Measurements from ENCODE around the gene DDIAS. TPM values are rescaled to one million over a fixed set of nuclear protein-coding genes. Genes with fewer than 3 reads are reported as not detected.
"Not testable (repeated sequence)": the region's sequence is repeated elsewhere in the genome, so short reads cannot be mapped to it uniquely, and the experiment has no call there.

The DDIAS gene
- total RNA-seq (7.8 TPM), polyA plus RNA-seq (0.84 TPM)

DNA sequence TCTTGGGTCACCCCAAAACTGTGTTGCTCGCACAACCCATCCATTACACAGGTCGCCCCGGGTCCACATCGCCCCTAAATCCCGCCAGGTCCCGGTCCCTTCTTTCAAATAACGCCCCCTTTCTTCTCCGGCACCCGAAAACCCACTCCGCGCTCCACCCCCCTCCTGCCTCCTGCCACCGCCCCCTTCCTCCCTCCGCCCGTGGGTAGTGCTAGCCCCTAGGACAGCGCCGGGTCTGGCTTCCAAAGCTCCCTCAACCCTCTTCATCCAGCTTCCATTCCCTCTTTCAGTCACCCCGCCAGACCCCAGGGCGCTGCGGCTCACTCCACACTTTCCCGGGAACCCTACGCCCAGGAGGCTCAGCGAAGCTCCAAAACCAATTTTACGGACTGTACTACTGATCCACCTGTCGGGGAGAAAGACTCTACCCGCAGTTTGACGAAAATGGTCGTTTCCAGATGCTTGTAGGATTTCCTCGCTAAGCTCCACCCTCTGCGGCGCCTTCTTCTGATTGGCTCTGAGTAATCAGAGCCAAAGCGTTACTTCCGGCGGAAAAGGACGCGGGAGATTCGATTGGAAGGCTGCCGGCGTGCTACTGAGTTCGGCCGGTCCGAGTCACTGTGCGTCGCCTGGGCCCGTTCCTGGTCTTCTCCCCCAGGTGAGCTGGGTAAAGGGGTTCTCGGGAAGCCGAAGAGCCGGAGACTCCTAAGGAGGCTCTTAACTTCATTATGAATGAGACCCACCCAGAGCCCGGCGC is at the start of gene DDIAS:
TSS of gene DDIAS (plus strand) at position 572 of the 757 bp plus-strand sequence. CDS start 13,003 bp downstream, outside the sequence.
- under 1% methylated on average over 49 of the region's 49 CpGs for WGBS
- H3K36me3 ChIP-seq (ENCODE audit: insufficient read depth) = no peaks in the 10 kb centered on the region
- H3K4me3 ChIP-seq (ENCODE audit: low read depth, low read length) = peak within 1 kb of the TSS; percentile 59
- peak; percentile 98 for DNase-seq (ENCODE audit: extremely low spot score)
- H3K4me1 ChIP-seq (ENCODE audit: insufficient read depth) = no peaks in the 10 kb centered on the region
- peak within 1 kb of the TSS; percentile 91 for H3K27ac ChIP-seq (ENCODE audit: low read depth)

DNA sequence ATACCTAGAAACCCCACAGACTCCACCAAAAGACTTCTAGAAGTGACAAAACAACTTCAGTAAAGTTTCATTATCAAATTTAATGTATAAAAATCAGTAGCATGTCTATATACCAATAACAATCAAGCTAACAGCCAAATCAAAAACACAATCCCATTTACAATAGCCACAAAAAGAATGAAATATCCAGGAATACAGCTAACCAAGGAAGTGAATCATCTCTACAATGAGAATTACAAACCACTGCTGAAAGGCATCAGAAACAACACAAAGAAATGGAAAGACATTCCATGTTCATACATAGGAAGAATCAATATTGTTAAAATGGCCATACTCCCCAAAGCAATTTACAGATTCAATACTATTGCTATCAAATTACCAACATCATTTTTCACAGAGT is 47.3 kb upstream of the DDIAS start:
- DNase-seq (ENCODE audit: extremely low spot score) = no peak
- Histone ChIP-seq H3K27ac (ENCODE audit: low read depth) (no peak overlapping the region), H3K36me3 (ENCODE audit: insufficient read depth) (no peaks in the 10 kb centered on the region), H3K4me1 (ENCODE audit: insufficient read depth) (no peaks in the 10 kb centered on the region), H3K4me3 (ENCODE audit: low read depth, low read length) (no peak overlapping the region)

GRCh38 chr11:82854916-82855315 is 46.6 kb upstream of the DDIAS start:
- not testable (repeated sequence) for DNase-seq (ENCODE audit: extremely low spot score); H3K4me3 ChIP-seq (ENCODE audit: low read depth, low read length); H3K36me3 ChIP-seq (ENCODE audit: insufficient read depth); H3K4me1 ChIP-seq (ENCODE audit: insufficient read depth); H3K27ac ChIP-seq (ENCODE audit: low read depth)
- 97% methylated on average over 1 of the region's 1 CpG for WGBS

GRCh38 chr11:82855616-82856015 is 45.9 kb upstream of the DDIAS start:
- no peak overlapping the region for H3K4me3 ChIP-seq (ENCODE audit: low read depth, low read length)
- WGBS = 96% methylated on average over 2 of the region's 2 CpGs
- no peak for DNase-seq (ENCODE audit: extremely low spot score)
- no peak overlapping the region for H3K27ac ChIP-seq (ENCODE audit: low read depth)
- H3K36me3 ChIP-seq (ENCODE audit: insufficient read depth) = no peaks in the 10 kb centered on the region
- no peaks in the 10 kb centered on the region for H3K4me1 ChIP-seq (ENCODE audit: insufficient read depth)

GRCh38 chr11:82857145-82857544 is 44.4 kb upstream of the DDIAS start:
- H3K36me3 ChIP-seq (ENCODE audit: insufficient read depth) = no peaks in the 10 kb centered on the region
- H3K4me3 ChIP-seq (ENCODE audit: low read depth, low read length) = no peak overlapping the region
- H3K27ac ChIP-seq (ENCODE audit: low read depth) = no peak overlapping the region
- WGBS = 99% methylated on average over 2 of the region's 2 CpGs
- no peak for DNase-seq (ENCODE audit: extremely low spot score)
- no peaks in the 10 kb centered on the region for H3K4me1 ChIP-seq (ENCODE audit: insufficient read depth)

- 79% methylated on average over 2 of the region's 2 CpGs for WGBS
- H3K4me3 ChIP-seq (ENCODE audit: low read depth, low read length) = no peak overlapping the region
- no peak for DNase-seq (ENCODE audit: extremely low spot score)
- no peaks in the 10 kb centered on the region for H3K36me3 ChIP-seq (ENCODE audit: insufficient read depth)
- no peak overlapping the region for H3K27ac ChIP-seq (ENCODE audit: low read depth)
- H3K4me1 ChIP-seq (ENCODE audit: insufficient read depth) = no peaks in the 10 kb centered on the region
These were observed 43.4 kb upstream of the DDIAS start for GRCh38 chr11:82858133-82858532.

- Histone ChIP-seq H3K36me3 (ENCODE audit: insufficient read depth) (no peaks in the 10 kb centered on the region), H3K4me1 (ENCODE audit: insufficient read depth) (no peaks in the 10 kb centered on the region), H3K27ac (ENCODE audit: low read depth) (no peak overlapping the region), H3K4me3 (ENCODE audit: low read depth, low read length) (no peak overlapping the region)
- no peak for DNase-seq (ENCODE audit: extremely low spot score)
- WGBS = 17% methylated on average over 1 of the region's 1 CpG
These were observed 42.9 kb upstream of the DDIAS start for GRCh38 chr11:82858556-82859091.

- Histone ChIP-seq H3K4me1 (ENCODE audit: insufficient read depth) (no peaks in the 10 kb centered on the region), H3K27ac (ENCODE audit: low read depth) (no peak overlapping the region), H3K4me3 (ENCODE audit: low read depth, low read length) (no peak overlapping the region), H3K36me3 (ENCODE audit: insufficient read depth) (no peaks in the 10 kb centered on the region)
- 90% methylated on average over 2 of the region's 2 CpGs for WGBS
- no peak for DNase-seq (ENCODE audit: extremely low spot score)
These were observed 41.8 kb upstream of the DDIAS start for GRCh38 chr11:82859750-82860149.

- 83% methylated on average over 2 of the region's 2 CpGs for WGBS
- Histone ChIP-seq H3K27ac (ENCODE audit: low read depth) (no peak overlapping the region), H3K4me3 (ENCODE audit: low read depth, low read length) (no peak overlapping the region), H3K4me1 (ENCODE audit: insufficient read depth) (no peaks in the 10 kb centered on the region), H3K36me3 (ENCODE audit: insufficient read depth) (no peaks in the 10 kb centered on the region)
- no peak for DNase-seq (ENCODE audit: extremely low spot score)
These were observed 39.2 kb upstream of the DDIAS start for GRCh38 chr11:82862379-82862778.

GRCh38 chr11:82863209-82863608 is 38.3 kb upstream of the DDIAS start:
- Histone ChIP-seq H3K4me3 (ENCODE audit: low read depth, low read length) (no peak overlapping the region), H3K36me3 (ENCODE audit: insufficient read depth) (no peaks in the 10 kb centered on the region), H3K4me1 (ENCODE audit: insufficient read depth) (no peaks in the 10 kb centered on the region), H3K27ac (ENCODE audit: low read depth) (no peak overlapping the region)
- DNase-seq (ENCODE audit: extremely low spot score) = no peak
- 90% methylated on average over 2 of the region's 2 CpGs for WGBS

DNA sequence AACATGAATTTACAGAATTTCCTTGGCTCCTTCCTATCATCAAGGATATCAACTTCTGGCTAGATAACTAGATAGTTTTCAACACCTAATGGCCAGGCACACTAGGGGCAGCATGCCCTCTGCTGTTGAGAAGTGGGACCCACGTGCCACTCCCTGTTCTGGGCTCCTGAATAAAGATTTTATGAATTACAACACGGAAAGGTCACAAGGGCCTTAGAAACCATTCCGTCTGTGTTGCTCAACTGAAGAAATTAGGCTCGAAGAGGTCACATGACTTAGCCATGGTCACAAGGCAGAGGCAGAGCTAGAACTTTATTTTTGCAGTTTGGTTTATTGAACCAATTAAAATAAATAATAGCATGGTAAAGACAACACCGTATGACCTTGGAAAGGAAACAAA is 37.3 kb upstream of the DDIAS start:
- Histone ChIP-seq H3K4me1 (ENCODE audit: insufficient read depth) (no peaks in the 10 kb centered on the region), H3K36me3 (ENCODE audit: insufficient read depth) (no peaks in the 10 kb centered on the region), H3K4me3 (ENCODE audit: low read depth, low read length) (no peak overlapping the region), H3K27ac (ENCODE audit: low read depth) (no peak overlapping the region)
- no peak for DNase-seq (ENCODE audit: extremely low spot score)
- WGBS = 27% methylated on average over 5 of the region's 5 CpGs

DNA sequence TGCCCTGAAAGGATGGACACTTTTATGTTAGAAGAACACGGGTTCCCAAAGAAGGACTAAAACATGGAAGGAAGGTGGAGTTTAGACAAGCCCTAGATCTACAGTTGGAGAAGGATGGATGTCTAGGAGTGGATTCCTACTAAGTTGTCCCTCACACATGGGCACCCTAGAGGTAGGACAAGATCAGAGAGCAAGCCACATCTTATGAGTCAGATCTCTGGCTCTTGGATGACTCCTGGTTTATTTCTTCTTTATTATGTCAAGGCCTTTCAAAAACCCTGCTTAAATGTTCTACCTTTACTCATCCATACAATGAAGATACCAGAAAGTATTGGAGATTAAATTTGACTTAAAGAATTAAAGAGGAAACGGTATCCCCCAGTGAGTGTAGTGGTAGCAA is 35.7 kb upstream of the DDIAS start:
- H3K4me3 ChIP-seq (ENCODE audit: low read depth, low read length) = no peak overlapping the region
- H3K27ac ChIP-seq (ENCODE audit: low read depth) = no peak overlapping the region
- H3K36me3 ChIP-seq (ENCODE audit: insufficient read depth) = no peaks in the 10 kb centered on the region
- H3K4me1 ChIP-seq (ENCODE audit: insufficient read depth) = no peaks in the 10 kb centered on the region
- DNase-seq (ENCODE audit: extremely low spot score) = no peak
- WGBS = 78% methylated on average over 2 of the region's 2 CpGs

DNA sequence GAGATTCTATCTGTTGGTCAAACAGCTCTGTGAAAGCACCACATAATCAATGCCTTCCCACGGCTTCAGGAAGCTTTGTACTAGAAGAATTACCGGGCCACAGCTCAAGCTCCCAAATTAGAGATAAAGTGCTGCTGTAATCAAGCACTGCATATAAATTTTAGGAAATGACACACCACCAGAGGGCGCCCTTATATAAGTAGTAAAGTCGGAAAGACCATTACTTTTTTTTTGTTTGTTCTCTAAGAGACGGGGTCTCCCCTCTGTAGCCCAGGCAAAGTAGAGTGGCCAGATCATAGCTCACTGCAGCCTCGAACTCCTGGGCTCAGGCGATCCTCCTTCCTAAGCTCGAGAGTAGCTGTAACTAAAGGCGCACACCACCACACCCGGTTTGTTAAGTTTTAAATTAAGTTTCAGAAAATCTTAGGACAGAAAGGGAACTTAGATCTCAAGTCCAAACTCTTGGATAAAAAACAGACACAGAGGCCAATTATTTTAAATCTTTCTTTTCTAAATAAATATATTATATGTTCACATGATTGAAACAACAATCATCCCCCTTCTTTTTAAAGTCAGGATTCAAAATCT is 33.9 kb upstream of the DDIAS start:
- WGBS = 17% methylated on average over 10 of the region's 10 CpGs
- peak; percentile 58 for DNase-seq (ENCODE audit: extremely low spot score)
- Histone ChIP-seq H3K4me3 (ENCODE audit: low read depth, low read length) (no peak overlapping the region), H3K4me1 (ENCODE audit: insufficient read depth) (no peaks in the 10 kb centered on the region), H3K36me3 (ENCODE audit: insufficient read depth) (no peaks in the 10 kb centered on the region), H3K27ac (ENCODE audit: low read depth) (no peak overlapping the region)

DNA sequence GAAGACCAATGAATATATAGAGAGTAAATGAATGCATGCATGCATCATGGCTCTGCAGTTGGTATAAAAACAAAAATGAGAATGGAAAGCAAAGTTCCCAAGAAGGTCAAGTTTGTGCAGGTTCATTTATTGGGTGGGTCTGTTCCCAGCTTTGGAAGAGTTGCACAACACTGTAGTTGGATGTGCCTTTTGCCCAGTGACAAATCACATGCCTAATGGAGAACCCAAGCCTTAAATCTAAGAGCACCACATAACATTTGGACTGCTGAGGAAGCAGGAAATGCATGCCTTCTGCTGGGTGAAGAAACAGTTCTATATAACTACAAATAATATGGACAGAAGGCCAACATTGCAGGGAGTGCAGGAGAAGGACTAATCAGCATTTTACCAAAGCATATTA is 31.9 kb upstream of the DDIAS start:
- Histone ChIP-seq H3K27ac (ENCODE audit: low read depth) (peak overlapping the region; percentile 54), H3K4me1 (ENCODE audit: insufficient read depth) (no peaks in the 10 kb centered on the region)
- no peak for DNase-seq (ENCODE audit: extremely low spot score)

More for the DNA sequence above, 31.9 kb upstream of the DDIAS start:
- no peaks in the 10 kb centered on the region for H3K36me3 ChIP-seq (ENCODE audit: insufficient read depth)
- no peak overlapping the region for H3K4me3 ChIP-seq (ENCODE audit: low read depth, low read length)

Measured in urinary bladder (tissue), 4 donors.